HG03103 (cell line): Measurements from ENCODE around the gene WNT7A.
A peak's percentile ranks its signal among the peaks of the same experiment; 100 is the strongest.
"Not testable (repeated sequence)": the region's sequence is repeated elsewhere in the genome, so short reads cannot be mapped to it uniquely, and the experiment has no call there.

Experiments used
- ATAC-seq: cut with Tn5 transposase; IDR thresholded peaks from one replicate; pipeline ENCODE4 v1.9.1; 2021; ENCODE audit warnings: low read depth; ENCODE audit not compliant: unreplicated experiment

Gene WNT7A

GRCh38 chr3:13879946-13880810 lies at the start of gene WNT7A:
Gene WNT7A, minus strand, starts transcription at chr3:13880071. Its CDS starts 255 bp downstream, at chr3:13879816.
- ATAC-seq = peak; percentile 50

DNA sequence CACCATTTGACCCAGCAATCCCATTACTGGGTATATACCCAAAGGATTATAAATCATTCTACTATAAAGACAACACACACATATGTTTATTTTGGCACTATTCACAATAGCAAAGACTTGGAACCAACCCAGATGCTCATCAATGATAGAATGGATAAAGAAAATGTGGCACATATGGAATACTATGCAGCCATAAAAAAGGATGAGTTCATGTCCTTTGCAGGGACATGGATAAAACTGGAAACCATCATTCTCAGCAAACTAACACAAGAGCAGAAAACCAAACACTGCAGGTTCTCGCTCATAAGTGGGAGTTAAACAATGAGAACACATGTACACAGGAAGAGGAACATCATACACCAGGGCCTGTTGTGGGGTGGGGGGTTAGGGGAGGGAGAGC lies 48.9 kb upstream of the WNT7A start:
- ATAC-seq = not testable (repeated sequence)

- ATAC-seq = no peak
Observed at GRCh38 chr3:13927295-13927694, 47.4 kb upstream of the WNT7A start.

- ATAC-seq = no peak
Observed at GRCh38 chr3:13916375-13916774, 36.5 kb upstream of the WNT7A start.

DNA sequence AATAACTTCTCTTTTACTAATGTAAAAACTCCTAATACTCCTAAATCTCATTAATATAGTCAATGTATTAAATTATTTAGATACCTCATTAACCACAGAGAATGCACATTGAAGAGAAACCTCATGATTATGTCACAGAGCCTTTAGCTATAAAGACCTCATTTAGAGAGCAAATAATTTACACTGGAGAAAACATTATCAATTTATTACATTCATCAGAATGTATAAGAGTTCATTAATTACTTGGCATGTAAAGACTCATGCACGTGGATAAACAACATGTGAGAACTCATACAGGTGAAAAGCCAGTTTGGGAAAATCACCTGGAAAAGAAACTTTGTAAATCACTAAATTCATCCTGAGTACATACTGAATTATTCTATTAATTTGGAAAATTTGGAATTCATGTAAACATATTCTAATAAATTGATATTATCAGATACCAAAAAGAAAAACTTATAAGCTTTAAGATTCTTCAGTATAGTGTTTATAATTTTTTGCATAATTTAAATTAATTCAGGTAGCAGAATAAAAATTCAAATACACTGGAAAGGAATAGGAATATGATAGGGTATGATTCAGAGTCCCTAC lies 22.9 kb upstream of the WNT7A start:
- no peak for ATAC-seq

GRCh38 chr3:13901935-13902584 lies 22.2 kb upstream of the WNT7A start:
- no peak for ATAC-seq

DNA sequence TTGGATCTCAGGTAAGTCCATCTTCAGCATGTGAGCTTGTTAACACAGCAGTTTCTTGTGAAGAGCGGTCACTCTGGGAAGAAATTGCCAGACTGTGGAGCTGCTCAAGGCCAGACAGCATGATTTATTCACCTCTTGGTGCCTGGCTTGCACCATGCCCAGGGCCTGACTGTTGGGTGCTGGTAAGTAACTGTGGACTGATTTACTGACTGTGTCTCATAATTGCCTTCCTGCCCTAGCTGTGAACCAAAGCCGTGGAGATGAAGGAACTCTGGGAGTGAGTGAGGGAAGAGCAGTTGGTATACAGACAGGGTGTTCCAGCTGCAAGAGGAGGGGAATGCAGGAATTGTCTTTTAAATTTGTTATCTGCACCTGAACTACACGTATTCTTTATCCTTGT lies 18.5 kb upstream of the WNT7A start:
- no peak for ATAC-seq

DNA sequence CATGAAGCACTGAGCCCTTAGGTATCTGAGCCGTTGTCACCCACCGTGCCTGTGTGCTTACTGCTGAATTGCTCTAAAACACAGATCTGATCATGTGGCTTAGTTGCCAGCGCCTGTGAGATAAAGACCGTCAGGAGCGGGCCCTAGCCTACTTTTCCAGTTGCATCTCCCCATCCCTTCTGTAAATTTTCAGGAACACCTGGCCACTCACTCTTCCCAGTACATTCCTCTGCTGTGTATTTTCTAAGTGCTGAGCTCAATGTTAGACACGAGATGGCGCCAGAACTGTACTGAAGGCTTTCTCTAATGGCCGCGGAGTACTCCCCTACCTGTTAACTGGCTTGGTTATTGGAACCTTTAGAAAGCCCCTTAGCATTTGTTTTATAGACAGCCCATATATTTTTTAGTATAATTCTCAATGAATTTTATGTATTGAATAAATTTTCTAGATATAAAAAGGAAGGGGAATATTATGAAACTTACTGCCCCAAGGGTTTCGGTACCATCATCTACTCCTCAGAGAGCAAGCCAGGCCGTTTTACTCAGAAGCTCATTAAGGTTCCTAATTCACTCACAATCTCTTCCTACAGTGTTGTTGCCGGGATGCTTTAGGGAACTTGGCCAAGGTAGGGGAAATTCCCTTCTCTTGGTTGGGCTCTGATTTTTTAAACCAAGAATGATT lies 16.7 kb upstream of the WNT7A start:
- no peak for ATAC-seq

DNA sequence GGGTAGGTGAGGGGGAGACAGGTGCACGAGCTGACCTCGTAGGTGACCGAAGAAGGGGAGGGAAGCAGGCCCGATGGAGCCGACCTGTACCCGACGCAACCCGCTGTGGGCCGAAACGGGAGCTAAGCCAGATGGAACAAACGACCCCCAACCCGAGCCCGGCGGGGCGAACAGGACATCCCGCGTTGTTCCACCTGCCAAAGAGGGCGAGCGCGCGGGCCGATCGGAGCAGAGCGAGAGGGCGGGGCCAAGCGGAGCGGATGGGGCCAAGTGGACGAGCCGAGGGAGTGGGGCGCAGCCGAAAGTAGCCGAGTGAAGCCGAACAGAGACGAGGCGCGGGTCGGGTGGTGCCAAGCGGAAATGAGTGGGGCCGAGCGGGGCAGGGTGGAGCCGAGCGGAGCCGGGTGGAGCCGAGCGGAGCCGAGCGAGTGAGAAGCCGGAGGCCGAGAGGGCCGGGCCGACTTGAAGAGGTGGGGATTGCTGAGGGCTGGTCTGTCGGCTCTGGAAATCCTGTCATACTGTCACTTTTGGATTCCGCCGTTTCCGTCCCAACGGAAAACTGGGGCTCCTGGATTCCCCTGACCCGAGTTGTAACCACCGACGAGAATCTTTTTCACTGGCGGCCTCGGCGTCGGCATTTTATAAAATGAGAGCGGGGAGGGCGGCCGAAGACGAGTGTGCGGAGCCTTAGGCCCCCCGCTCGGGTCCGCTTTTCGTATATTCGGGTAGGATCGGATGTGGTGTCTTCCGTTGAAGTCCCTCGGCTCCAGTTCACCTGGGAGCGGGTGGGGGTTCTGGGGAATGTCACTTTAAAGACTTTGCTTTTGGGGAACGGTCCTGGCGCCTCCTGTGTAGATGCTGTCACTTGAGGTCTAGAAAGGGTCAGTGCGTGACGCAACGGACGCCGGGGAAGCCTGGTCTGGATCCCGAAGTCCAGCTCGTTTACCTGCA lies 15.6 kb upstream of the WNT7A start:
- ATAC-seq = peak; percentile 99

DNA sequence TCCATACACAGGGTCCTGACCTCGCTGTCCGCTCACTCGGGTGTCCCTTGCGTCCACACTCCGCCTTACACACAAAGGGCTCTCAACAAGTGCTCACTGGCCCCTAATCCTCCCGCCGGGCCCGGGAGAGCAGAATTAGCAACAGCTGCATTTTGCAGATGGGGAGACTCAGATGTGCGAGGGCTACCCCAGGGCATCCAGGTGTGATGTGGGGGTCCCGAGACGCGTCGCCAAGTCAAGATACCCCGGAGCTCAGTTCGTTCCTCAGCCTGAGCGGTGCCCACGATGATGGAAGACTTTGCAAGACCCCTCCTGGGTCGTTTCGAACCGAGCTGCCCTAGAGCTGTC lies 14.9 kb upstream of the WNT7A start:
- ATAC-seq = no peak

GRCh38 chr3:13894096-13894806 lies 14.4 kb upstream of the WNT7A start:
- ATAC-seq = no peak

DNA sequence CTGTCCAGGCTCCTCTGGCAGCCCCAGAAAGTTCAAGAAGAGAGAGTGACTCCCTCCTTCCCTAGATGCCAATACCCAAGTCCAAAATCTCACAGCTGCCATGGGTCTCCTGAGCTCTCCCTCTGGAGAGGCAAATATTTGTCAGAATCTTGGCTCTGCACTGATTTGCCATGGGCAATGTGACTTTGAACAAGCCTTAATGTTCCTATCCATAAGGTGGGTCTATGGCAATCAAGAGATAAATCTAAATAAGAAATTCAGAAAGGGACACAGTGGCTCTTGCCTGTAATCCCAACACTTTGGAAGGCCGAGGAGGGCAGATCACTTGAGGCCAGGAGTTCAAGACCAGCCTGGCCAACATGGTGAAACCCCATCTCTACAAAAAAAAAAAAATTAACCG lies 12.4 kb upstream of the WNT7A start:
- no peak for ATAC-seq

DNA sequence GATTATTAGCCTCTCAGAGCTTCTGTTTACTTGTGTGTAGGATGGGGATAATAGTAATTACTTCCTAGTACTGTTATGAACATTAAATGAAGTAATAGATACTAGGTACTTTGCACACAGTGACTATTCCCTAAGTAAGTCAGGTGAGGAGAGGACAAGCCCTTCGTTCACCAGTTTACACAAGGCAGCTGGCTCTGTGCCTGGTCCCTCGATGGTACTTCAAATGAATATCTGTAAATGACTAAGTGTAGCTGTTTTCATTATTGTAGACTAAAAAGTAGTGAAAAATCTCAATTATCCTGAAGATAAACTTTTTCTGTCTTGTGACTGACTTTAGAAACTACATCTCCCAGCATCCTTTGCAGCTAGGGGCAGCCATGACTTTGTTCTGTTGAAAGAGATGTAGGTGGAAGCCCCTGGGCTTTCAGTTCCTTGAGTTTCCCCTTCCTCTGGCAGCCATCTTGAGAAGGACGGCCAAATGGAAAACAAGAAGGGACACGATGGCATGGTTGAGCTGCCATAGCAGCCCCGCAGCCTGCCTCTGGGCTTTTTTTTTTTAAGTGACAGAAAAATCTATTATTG lies 11.7 kb upstream of the WNT7A start:
- no peak for ATAC-seq

- no peak for ATAC-seq
Observed at GRCh38 chr3:13891017-13891392, 11.1 kb upstream of the WNT7A start.

GRCh38 chr3:13890377-13891016 lies 10.6 kb upstream of the WNT7A start:
- ATAC-seq = no peak

GRCh38 chr3:13888576-13888975 lies 8.7 kb upstream of the WNT7A start:
- no peak for ATAC-seq

DNA sequence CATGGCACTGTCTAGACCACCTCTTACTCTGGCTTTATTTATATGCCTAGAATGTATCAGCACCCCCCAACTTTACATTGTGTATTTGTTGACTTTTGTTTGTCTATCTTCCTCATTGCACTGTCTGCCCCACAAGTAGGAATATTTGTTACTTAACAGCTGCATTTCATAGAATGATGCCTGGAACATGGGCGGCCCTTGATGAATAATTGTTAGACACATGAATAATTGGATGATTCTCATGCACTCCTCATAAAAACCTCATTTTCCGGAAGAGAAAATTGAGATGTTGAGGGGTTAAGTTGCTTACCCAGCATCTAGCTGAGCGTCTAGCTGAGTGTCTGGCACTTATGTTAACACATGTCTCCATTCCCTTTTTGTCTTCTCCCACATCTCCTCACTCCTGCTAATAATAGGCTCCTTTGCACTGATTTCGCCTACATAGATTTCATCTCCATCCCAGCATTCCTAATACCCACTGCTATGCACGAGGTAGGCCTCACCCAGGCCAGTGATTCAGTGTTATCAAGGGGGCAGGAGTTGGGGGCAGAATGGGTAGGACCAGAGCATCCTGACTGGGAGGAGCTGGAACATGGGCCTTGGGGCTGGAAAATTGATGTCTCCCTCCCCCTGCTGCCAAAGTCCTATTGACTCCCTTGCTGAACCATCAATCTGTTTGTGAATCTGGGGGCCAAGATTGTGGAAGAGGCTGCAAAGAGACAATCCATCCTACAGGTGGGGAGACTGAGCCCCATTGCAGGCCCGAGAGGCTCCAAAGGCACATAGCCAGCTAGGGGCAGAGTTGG lies 7.8 kb upstream of the WNT7A start:
- ATAC-seq = no peak

DNA sequence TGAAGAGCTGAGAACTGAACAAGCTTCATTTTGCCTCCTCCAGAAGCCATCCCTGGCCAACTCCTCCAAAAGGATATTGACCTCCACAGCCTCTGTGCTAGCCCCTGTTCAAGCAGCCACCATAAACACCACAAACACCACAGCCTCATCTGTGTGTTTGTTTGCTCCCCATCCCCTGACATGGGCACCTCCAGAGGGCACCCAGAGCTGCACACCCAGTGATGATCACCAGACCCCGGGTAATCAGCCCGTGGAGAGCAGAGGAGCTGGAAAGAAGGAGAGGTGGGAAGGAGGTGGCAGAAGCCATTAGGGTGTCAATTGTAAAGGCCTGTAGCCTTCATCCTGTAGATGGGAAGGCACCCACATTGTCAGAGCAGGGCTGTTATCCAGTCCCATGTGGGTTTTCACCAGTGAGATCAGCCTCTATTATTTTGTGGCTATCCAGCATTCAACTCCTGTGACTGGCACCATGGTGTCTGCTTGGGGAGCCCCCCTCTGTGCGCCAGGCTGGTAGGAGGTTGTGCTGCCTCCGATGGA lies 6.8 kb upstream of the WNT7A start:
- ATAC-seq = no peak
